ENCODE measurements around the gene ACOXL. TPM values are rescaled to one million over a fixed set of nuclear protein-coding genes. Genes with fewer than 3 reads are reported as not detected.

The ACOXL gene
- total and polyA plus RNA-seq, 2 of the 8 experiments (the other 6 are each of a cell fraction or from before 2014, with no cell fraction given): 11.4 to 20.6 TPM

DNA sequence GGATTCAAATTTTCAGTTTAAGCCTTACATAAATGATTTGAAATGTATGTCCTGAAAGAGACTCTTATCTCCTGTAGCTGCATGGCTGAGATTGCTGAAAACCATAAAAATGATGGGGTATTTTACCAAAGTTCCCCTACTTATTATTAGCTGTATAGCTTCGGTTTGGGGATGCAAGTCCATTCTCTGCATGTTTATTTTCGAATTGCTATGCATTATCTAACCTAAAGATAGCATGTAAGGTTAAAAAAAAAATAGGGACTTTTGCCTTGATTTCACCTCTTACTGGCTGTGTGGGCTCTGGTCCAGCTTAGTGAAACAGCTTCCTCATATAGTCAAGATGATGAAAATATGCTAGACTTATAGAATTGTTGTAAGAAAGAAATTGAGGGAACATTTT, 14.0 kb upstream of the ACOXL start:
- Histone ChIP-seq H2AFZ (ENCODE audit: low read length) (no peak overlapping the region), H3K9ac (replicated peaks in 1 of 4; ENCODE audit: extremely low read depth in 1 of 4, low read depth in 3 of 4, low read length in 3 of 4) (no peak overlapping the region), H3K14ac (ENCODE audit: insufficient read length) (no peak overlapping the region), H4K20me1 (replicated peaks in 1 of 2; ENCODE audit: control insufficient read depth in 1 of 2, insufficient read depth in 2 of 2, low read length in 2 of 2) (no peaks in the 10 kb centered on the region), H2BK5ac (ENCODE audit: low read depth, low read length) (no peak overlapping the region), H2BK15ac (ENCODE audit: low read length) (no peak overlapping the region), H3K4me1 (replicated peaks in 1 of 4; ENCODE audit: control insufficient read depth in 3 of 4, insufficient read depth in 4 of 4, low read length in 3 of 4) (no peaks in the 10 kb centered on the region), H3K36me3 (ENCODE audit: control insufficient read depth in 2 of 4, insufficient read depth in 4 of 4, low read length in 3 of 4) (no peaks in the 10 kb centered on the region), H3K27ac (ENCODE audit: low read depth, low read length) (no peak overlapping the region), H2BK20ac (ENCODE audit: low read length) (no peak overlapping the region), H2BK120ac (replicated peaks; ENCODE audit: low read depth, low read length) (no peak overlapping the region), H3K4me3 (ENCODE audit: extremely low read depth in 1 of 4, insufficient read depth in 2 of 4, low read depth in 3 of 4, low read length in 4 of 4) (no peak overlapping the region), H4K8ac (ENCODE audit: extremely low read depth, insufficient read depth, low read length) (no peak overlapping the region), H3K56ac (replicated peaks; ENCODE audit: insufficient read length, low read depth, low read length) (no peak overlapping the region), H4K91ac (replicated peaks; ENCODE audit: insufficient read length, low read length) (no peak overlapping the region), H4K5ac (ENCODE audit: insufficient read length, low read depth, low read length) (no peak overlapping the region), H3K23ac (ENCODE audit: insufficient read length) (no peak overlapping the region), H3K18ac (ENCODE audit: extremely low read depth, low read length) (no peak overlapping the region), H3K27me3 (replicated peaks in 1 of 4; ENCODE audit: control insufficient read depth in 3 of 4, extremely low read depth in 1 of 4, insufficient read depth in 3 of 4, low read length in 3 of 4) (no peaks in the 10 kb centered on the region), H3K9me3 (ENCODE audit: insufficient read depth in 2 of 2, low read depth in 1 of 2, low read length in 1 of 2) (no peaks in the 10 kb centered on the region), H3K79me2 (ENCODE audit: control insufficient read depth in 1 of 2, insufficient read depth in 2 of 2, low read length in 2 of 2) (no peaks in the 10 kb centered on the region), H2BK12ac (ENCODE audit: low read depth, low read length) (no peak overlapping the region), H3K4ac (replicated peaks; ENCODE audit: insufficient read length, low read depth, low read length) (no peak overlapping the region), H2AK5ac (ENCODE audit: low read depth, low read length) (no peak overlapping the region), H3K79me1 (ENCODE audit: low read depth, low read length) (no peaks in the 10 kb centered on the region), H3K23me2 (ENCODE audit: low read depth, low read length) (no peaks in the 10 kb centered on the region), H3K4me2 (ENCODE audit: insufficient read depth in 1 of 2, low read depth in 2 of 2, low read length in 2 of 2) (no peak overlapping the region)
- DNase-seq (ENCODE audit: low read depth in 1 of 2, low spot score in 2 of 2) (no peak), FAIRE-seq (no peak)
- CTCF ChIA-PET (ENCODE audit: partially characterized antibody): interaction anchor here (1.0 to 1.1 kb wide), 2 partner anchors 9 to 158 kb away, joined by 3 read pairs; no protein-coding TSS in a partner anchor
- POLR2A ChIA-PET (ENCODE audit: partially characterized antibody): interaction anchor here (1.1 kb wide), 1 partner anchor 29 kb away, joined by 3 read pairs; no protein-coding TSS in a partner anchor
- 93% methylated on average over 2 of the region's 2 CpGs; no CpG with 5 or more reads in 1 of the 2 experiments for WGBS, 2 experiments (ENCODE audit: extremely low coverage in 1 of 2, insufficient coverage in 1 of 2, insufficient read length in 1 of 2, insufficient replicate concordance in 2 of 2, low coverage in 1 of 2, low lambda C conversion rate in 2 of 2, missing lambda C conversion rate in 1 of 2)
- TF ChIP-seq POU5F1 (IDR thresholded peaks at IDR 0.05; ENCODE audit: low read depth, low read length) (no peak), POLR2AphosphoS5 (IDR thresholded peaks at IDR 0.05; ENCODE audit: low read depth, low read length) (no peak), SP4 (IDR thresholded peaks at IDR 0.05; ENCODE audit: low read length) (no peak), TAF7 (optimal IDR thresholded peaks at IDR 0.05; ENCODE audit: borderline replicate concordance, low read depth, low read length) (no peak), EP300 (IDR thresholded peaks at IDR 0.05; ENCODE audit: borderline replicate concordance in 1 of 2, low read depth in 2 of 2, low read length in 2 of 2) (no peak), SRF (IDR thresholded peaks at IDR 0.05; ENCODE audit: low read depth, low read length) (no peak), KDM5A (IDR thresholded peaks at IDR 0.05; ENCODE audit: low read length) (no peak), KDM1A (IDR thresholded peaks at IDR 0.05; ENCODE audit: borderline replicate concordance, low read length) (no peak), NANOG (IDR thresholded peaks at IDR 0.05; ENCODE audit: insufficient read depth, low read depth, low read length, poor library complexity, severe bottlenecking) (no peak), YY1 (IDR thresholded peaks at IDR 0.05; ENCODE audit: low read depth, low read length) (no peak), SIRT6 (IDR thresholded peaks at IDR 0.05; ENCODE audit: low read length) (no peak), JUND (IDR thresholded peaks at IDR 0.05; ENCODE audit: low read length) (no peak)
- TF ChIP-seq, protein P1, sequence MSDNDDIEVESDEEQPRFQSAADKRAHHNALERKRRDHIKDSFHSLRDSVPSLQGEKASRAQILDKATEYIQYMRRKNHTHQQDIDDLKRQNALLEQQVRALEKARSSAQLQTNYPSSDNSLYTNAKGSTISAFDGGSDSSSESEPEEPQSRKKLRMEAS (IDR thresholded peaks at IDR 0.05): no peak
- TF ChIP-seq, protein P2, sequence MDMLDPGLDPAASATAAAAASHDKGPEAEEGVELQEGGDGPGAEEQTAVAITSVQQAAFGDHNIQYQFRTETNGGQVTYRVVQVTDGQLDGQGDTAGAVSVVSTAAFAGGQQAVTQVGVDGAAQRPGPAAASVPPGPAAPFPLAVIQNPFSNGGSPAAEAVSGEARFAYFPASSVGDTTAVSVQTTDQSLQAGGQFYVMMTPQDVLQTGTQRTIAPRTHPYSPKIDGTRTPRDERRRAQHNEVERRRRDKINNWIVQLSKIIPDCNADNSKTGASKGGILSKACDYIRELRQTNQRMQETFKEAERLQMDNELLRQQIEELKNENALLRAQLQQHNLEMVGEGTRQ (IDR thresholded peaks at IDR 0.05; ENCODE audit: low read length): no peak
